Osteocyte (in vitro differentiated cells): ENCODE measurements around the gene URB2. TPM values are rescaled to one million over a fixed set of nuclear protein-coding genes. Genes with fewer than 3 reads are reported as not detected.
A peak's percentile ranks its signal among the peaks of the same experiment; 100 is the strongest.
"Not testable (repeated sequence)": the region's sequence is repeated elsewhere in the genome, so short reads cannot be mapped to it uniquely, and the experiment has no call there.

Experiments
- DNase-seq: peaks from one replicate; pipeline ENCODE4 v3.0.0; 2021; ENCODE audit warnings: mixed read lengths; ENCODE audit not compliant: unreplicated experiment; ENCODE audit errors: extremely low spot score
- H3K27ac Mint-ChIP-seq: one replicate; pipeline ENCODE4 v1.8.0; 2021; ENCODE audit warnings: mild to moderate bottlenecking, mixed read lengths; ENCODE audit not compliant: unreplicated experiment
- H3K27me3 Mint-ChIP-seq: one replicate; pipeline ENCODE4 v1.8.0; 2021; ENCODE audit warnings: mixed read lengths; ENCODE audit not compliant: unreplicated experiment
- H3K36me3 Mint-ChIP-seq: one replicate; pipeline ENCODE4 v1.8.0; 2021; ENCODE audit warnings: mixed read lengths; ENCODE audit not compliant: unreplicated experiment
- H3K4me1 Mint-ChIP-seq: one replicate; pipeline ENCODE4 v1.8.0; 2021; ENCODE audit warnings: mixed read lengths; ENCODE audit not compliant: unreplicated experiment
- H3K4me3 Mint-ChIP-seq: one replicate; pipeline ENCODE4 v1.8.0; 2021; ENCODE audit warnings: mild to moderate bottlenecking, moderate library complexity, mixed read lengths; ENCODE audit not compliant: unreplicated experiment
- H3K9me3 Mint-ChIP-seq: one replicate; pipeline ENCODE4 v1.8.0; 2021; ENCODE audit warnings: mixed read lengths; ENCODE audit not compliant: unreplicated experiment
- CTCF ChIP-seq: fragments of 200-600 bp; sonication (generic); IDR thresholded peaks from 2 replicates; pipeline ENCODE4 v1.5.0; 2021; ENCODE audit warnings: antibody characterized with exemption, mild to moderate bottlenecking, moderate library complexity
- total RNA-seq: library from RNA; stranded (reverse); gene quantifications from 2 replicates; pipeline ENCODE4 v1.2.1, GENCODE V29; 2021

Gene URB2
- total RNA-seq, 1 donor from 2014 or later = 11.1 TPM

GRCh38 chr1:229620876-229621275 is 5.2 kb upstream of the URB2 start:
- Mint-ChIP-seq H3K36me3 (no peaks in the 10 kb centered on the region), H3K27me3 (no peaks in the 10 kb centered on the region), H3K27ac (no peak overlapping the region), H3K9me3 (no peaks in the 10 kb centered on the region), H3K4me1 (peaks cover 34% of the 10 kb centered on the region), H3K4me3 (no peak overlapping the region)
- no peak for TF ChIP-seq CTCF
- DNase-seq = no peak

GRCh38 chr1:229621663-229622062 is 4.4 kb upstream of the URB2 start:
- no peaks in the 10 kb centered on the region for H3K9me3 Mint-ChIP-seq
- no peak for TF ChIP-seq CTCF
- no peaks in the 10 kb centered on the region for H3K36me3 Mint-ChIP-seq
- peaks cover 34% of the 10 kb centered on the region for H3K4me1 Mint-ChIP-seq
- DNase-seq = no peak
- H3K4me3 Mint-ChIP-seq = no peak overlapping the region
- H3K27me3 Mint-ChIP-seq = no peaks in the 10 kb centered on the region
- no peak overlapping the region for H3K27ac Mint-ChIP-seq

- peaks cover 45% of the 10 kb centered on the region for H3K4me1 Mint-ChIP-seq
- H3K36me3 Mint-ChIP-seq, H3K27me3 Mint-ChIP-seq, DNase-seq, H3K4me3 Mint-ChIP-seq, H3K9me3 Mint-ChIP-seq, H3K27ac Mint-ChIP-seq: not testable (repeated sequence)
Observed at GRCh38 chr1:229622641-229623120, 3.4 kb upstream of the URB2 start.

GRCh38 chr1:229623225-229623624 is 2.8 kb upstream of the URB2 start:
- Mint-ChIP-seq H3K9me3 (no peaks in the 10 kb centered on the region), H3K4me1 (peaks cover 46% of the 10 kb centered on the region), H3K4me3 (no peak overlapping the region), H3K27me3 (no peaks in the 10 kb centered on the region), H3K36me3 (no peaks in the 10 kb centered on the region), H3K27ac (no peak overlapping the region)
- no peak for DNase-seq
- TF ChIP-seq CTCF = no peak

GRCh38 chr1:229623838-229624237 is 2.2 kb upstream of the URB2 start:
- no peaks in the 10 kb centered on the region for H3K9me3 Mint-ChIP-seq
- H3K4me3 Mint-ChIP-seq = peak overlapping the region; percentile 7
- no peak for TF ChIP-seq CTCF
- H3K36me3 Mint-ChIP-seq = peaks cover 5% of the 10 kb centered on the region
- no peaks in the 10 kb centered on the region for H3K27me3 Mint-ChIP-seq
- no peak for DNase-seq
- H3K27ac Mint-ChIP-seq = no peak overlapping the region
- peaks cover 46% of the 10 kb centered on the region for H3K4me1 Mint-ChIP-seq
